Measurements from ENCODE around the gene PLXNA1. TPM values are rescaled to one million over a fixed set of nuclear protein-coding genes. Genes with fewer than 3 reads are reported as not detected.

The PLXNA1 gene
- total and polyA plus RNA-seq, 2 of the 8 experiments (the other 6 are each of a cell fraction or from before 2014, with no cell fraction given) = 47.5 to 54.9 TPM

GRCh38 chr3:126938520-126939337, 44.2 kb upstream of the PLXNA1 start (continued):
- no peak for TF ChIP-seq CHD7 (IDR thresholded peaks at IDR 0.05; ENCODE audit: insufficient replicate concordance, low read length)

Data from H1 (cell line).